Mucosa of gallbladder (tissue), 1 donor: ENCODE data around the gene DNMT3A. TPM values are rescaled to one million over a fixed set of nuclear protein-coding genes. Genes with fewer than 3 reads are reported as not detected.

Experiments
- DNase-seq: peaks from one replicate; pipeline ENCODE4 v3.0.0-alpha.2; 2020; ENCODE audit warnings: low spot score
- total RNA-seq: library from RNA; stranded (reverse); gene quantifications from one replicate; pipeline ENCODE4 v1.2.1, GENCODE V29; 2021
- donor health status: DM: no; HTN: no; CAD: no.

Gene DNMT3A
- total RNA-seq, 1 donor from 2014 or later: 51.2 TPM

DNA sequence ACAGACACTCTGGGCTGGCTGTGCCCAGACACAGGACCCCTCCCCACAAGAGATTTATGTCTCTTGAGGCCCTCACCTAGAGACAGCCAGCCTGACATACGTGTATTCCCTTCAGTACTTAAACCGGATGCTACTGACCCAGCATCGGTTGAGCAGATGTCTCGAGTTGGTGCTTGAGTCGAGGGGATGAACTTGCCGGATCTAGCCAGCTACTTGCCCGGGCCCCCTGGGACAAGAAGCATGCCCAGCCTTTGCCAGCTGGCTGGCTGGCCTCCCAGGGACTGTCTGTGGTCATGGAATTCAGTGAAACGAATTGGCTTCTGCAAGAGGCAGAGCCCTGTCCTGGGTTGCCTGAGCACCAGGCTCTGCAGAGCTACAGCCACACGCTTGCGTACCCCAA lies 36.0 kb downstream of the DNMT3A start:
- DNase-seq: peak; percentile 48

DNA sequence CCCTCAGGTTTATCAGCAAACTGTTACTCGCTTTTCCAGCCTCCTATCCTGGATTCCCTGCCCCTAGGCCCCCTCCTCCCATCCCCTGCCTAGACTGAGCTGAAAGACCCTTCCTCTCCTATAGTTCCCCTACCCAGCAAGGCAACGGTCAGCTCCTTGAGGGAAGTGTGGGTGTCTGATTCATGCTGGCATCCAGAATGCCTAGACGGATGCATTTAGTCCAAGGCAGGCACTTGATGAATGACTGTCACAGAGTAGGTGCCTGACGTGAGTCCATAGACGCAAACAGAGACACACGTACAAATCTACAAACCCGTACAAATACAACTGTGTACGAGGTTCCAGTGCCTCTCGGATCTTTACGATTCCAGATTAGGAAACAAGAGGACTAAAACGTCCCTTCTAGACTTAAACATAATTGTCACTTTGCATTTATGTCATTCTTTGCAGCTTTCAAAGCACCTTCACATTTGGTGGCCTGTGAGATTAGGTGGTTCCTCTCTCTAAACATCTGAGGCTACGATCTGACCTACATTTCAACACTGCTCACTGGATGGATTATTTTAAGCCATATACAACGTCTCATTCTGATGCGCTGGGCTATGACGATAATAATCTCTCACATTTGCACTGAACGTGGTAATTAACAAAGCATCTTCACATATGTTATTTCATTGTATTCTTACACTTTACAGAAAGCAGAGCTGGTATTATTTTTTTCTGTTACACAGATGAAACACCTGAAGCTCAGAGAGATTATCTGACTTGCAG lies 36.7 kb downstream of the DNMT3A start:
- no peak for DNase-seq

DNA sequence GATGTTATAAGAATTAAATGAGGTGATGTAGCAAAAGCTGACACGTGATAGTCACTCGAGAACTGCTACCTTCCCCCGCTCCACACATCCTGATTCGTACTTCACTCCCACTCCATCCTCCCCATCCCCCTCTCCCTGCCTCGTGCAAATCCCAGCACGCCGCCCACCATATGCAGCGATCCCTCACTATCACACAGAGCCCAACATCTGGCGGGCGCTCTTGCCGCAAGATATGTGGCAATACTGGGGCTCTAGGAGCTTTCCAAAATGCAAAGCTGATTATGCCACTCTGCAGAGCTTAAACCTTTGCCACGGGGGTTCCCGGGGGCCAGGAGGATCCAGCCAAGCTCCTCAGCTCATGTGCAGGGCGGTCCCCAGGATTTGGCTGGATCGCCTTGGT lies 37.4 kb downstream of the DNMT3A start:
- DNase-seq: no peak

DNA sequence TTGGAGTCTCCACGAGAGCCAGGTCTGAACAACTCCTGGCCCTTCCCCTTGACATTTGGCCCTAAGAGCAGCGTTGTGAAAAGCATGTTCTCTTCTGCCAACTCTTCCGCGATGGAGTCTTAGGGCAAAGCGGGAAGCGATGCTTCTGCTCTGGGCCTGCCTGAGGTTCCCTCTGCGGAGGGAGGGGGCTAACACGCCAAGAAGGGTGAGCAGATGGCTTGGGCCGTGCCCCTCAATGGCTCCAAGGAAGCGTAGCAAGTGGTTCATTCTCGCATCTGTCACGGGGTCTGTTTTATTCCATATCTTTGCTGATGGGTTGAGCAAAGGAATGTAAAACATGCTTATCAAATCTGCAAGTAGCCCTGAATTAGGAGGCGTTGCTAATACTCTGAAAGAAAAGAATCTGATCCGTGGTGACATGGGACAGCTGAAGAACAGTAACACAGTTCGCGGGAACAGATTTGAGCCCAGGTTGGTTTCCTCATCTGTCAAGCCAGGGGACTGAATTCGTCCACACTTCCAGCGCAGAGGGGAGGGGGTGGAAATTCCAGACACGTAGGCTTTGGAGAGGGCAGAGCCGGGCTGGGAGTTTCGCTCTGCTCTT lies 38.0 kb downstream of the DNMT3A start:
- no peak for DNase-seq

DNA sequence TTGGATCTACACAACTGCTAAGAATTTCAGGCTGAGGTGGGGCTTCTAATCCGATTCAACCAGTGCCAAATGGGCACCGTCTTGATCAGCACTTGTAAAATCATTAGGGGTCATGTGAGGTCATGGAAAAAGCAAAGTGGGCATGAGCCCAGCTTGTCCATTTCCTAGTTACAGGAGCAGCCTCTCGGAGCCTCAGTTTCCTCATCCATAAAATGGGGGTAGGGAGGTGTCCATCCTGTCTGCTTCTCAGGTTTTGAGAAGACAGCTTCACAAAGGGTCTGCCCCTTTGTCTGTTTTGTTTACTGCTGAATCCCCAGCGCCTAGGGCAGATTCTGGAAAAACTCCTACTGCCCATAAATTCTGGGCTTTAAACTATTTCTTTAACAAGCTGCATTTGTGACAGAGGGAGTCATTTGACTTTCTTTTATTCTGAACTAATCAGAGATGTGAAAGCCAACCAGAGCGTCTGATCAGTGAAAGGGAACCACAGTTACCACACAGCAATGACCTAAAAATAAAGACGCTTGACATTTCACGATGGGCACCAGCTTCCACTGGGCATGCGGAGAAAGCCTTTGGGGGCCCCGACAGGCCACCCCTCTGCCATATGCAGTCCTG lies 38.9 kb downstream of the DNMT3A start:
- no peak for DNase-seq

DNA sequence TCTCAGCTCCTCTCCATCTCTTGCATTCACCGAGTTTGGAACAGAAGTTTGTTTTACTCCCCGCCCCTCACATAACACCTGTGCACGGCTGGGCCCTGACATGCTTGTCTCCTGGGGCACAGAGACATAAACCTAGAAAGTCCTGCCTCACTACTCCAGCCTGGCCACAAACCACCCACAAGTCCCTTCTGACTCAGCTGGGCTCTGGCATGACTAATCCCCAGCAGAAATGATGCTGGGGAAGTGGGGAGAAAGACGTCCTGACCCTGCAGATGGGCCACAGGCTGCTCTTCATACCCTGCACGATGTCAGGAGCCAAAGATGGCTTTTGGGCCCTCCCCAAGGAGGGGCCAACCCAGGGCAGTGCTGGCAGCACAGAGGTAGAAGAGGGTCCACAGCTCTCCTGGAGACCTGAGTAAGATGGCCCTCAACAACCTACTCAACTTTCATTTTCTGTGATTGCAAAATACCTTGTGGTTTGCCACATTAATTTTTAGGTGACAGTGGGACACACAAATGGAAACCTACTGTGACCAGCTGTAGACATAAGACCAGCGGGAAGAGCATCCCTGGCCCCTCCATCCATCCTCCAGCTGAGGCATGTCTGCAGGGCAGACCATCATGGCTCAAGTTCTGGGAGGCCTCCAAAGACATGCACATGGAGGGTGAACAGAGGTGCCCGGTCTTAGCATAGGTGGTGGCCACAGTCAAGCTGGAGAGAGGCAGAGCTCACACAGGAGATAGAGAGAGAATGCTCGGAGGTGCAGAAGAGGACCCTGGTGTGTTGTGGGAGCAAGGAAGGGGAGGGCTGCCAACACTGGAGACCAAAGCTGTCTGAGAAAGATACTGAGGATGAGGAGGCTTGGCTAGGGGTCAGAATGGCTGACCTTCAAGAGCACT lies 40.0 kb downstream of the DNMT3A start:
- DNase-seq: no peak

DNA sequence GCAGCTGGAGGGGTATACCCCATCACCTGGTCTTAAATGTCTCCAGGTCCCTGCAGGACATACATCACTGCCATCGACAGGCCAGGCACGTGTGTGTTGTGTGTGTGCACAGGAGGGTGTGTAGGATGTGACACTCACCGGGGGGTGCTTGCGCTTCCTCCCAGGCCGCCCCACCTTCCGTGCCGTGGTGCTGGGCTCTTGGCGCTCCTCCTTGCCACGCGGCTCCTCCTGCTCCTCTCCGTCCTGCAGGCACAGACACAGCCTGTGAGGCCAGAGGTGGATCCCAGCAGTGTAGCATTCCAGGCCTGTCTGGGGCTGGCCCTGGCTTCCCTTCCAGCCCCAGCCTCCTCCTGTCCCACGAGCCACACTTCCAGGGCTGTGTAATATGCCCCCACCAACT lies 41.7 kb downstream of the DNMT3A start:
- DNase-seq: no peak

DNA sequence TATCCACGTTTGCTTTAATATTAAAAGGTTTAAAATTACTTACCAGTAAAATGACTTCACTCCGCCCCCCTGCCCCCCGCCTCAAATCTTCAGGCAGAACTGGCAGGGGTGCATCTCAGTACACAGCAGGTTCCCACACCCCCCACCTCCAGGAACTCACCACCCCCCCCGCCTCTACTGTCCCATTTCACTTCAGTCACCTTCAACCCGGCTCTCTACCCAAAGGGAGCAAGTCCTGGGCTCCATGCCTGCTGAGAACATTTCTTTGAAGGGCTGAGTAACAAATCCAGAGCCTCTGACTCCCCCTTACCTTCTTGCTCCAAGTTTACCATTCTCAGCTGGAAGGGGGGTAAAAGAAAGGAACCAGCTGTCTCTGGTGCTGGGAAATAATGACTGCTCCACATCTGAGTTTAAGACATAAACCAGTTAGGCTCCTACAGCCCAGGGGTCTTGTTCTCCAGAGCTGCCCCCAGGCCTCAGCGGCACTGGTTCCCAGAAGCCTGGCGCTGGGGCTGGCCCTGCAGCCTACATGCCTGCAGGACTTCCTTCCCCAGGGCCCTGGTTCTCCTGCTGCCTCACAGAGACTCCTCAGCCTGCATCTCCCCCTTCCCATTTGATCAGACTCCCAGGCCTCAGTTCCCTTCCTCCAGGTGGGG lies 42.8 kb downstream of the DNMT3A start:
- DNase-seq: no peak

DNA sequence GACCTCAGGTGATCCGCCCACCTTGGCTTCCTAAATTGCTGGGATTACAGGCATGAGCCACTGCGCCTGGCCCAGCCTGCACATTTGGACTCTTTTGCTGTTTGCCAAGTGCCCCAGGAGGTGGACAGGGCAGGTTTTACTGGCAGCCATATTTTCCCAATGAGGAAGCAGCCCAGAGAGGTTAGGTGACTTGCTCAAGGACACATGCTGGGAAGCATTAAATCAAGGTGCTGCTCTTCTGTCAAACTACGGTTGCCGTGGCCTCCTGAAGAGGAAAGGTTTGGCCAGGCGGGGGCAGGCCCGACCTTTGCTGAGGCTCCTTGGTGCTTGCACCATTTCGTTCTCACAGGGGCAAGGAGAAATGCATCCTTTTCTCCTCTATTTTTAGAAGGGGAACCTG lies 44.0 kb downstream of the DNMT3A start:
- no peak for DNase-seq

DNA sequence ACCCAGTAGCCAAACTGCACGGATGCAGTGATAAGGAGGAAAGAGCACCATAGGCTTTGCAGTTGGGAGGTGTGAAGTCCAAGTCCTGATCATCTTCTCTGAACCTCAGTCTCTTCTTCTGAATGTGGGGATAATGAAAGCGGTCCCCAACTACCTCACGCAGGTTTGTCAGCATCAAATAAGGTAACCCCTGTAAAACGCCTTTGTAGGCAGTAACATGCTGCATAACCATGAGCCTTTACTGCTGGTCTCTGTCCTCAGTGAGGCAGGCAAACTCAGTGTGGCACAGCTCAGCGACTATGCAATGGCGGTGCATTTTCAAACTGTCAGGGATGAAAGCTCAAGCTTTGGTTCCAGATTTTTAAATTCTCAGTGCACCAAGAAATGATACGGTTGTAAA lies 46.1 kb downstream of the DNMT3A start:
- no peak for DNase-seq

DNA sequence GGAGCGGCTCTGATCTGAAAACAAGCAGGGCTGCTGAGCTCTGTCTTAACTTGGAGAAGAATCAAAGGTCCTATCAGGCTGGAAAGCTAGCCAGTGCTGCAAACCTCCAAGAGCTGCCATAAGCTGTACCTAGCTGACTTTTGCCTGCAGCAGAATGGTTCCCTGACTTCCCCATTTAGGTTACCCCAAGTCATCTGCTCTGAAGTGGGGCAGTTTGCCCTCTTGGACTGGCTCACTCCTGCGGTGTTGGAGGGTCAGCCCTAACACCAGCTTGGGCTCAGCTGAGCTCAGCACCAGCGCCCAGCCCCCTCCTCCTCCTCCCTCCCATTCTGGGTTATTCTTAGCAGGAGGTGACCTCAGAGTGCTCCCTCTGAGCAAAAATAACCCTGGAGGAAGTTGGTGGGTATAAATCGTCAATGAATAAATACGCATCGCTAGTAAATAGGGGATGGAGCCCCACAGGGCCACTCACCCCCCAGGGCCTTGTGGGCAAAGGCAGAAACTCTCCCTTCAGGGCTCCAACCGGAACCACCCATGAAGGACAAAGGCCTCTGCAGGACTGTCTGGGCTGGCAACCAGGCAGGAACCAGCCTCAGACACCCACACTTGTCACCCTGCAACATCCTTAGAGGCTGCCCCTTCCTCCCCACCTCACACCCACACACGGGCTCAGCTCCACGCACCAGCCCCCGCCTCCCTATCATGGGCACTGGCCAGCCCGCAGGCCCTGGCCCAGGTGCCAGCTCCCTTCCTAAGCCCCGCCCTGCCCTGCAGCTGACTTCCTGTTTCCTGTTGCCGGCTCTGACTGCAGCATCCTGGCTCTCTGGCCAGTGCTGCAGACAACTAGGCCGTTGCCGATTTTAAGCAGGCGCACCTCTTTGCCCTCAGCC lies 46.9 kb downstream of the DNMT3A start:
- DNase-seq: peak; percentile 73

DNA sequence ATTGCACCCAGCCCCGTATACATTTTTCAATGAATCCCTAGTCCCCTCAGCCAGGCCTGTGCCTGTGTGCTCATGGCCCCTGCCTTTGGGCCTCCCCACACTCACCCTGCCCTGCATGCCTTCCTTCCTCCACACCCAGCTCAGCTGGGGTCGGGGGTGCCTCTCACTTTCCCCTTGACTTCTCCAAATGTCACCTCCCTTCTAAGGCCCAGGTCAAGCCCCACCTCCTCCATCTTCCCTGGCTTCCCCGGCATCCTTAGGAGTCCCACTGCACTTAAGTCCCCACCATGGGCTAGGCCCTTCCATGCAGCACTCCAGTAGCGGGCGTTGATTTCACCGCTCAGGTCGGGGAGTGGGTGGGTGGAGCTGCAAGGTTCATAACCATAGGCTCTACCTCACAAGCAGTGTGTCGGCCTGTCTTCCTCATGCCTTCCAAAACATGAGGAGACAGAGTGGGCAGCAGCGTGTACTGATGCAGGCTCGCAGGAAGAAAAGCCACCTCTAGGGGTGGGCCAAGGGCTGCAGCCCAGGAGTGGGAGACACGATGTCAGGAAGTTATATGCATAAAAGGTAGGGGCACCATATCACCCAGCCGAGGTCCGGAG lies 47.7 kb downstream of the DNMT3A start:
- DNase-seq: no peak

DNA sequence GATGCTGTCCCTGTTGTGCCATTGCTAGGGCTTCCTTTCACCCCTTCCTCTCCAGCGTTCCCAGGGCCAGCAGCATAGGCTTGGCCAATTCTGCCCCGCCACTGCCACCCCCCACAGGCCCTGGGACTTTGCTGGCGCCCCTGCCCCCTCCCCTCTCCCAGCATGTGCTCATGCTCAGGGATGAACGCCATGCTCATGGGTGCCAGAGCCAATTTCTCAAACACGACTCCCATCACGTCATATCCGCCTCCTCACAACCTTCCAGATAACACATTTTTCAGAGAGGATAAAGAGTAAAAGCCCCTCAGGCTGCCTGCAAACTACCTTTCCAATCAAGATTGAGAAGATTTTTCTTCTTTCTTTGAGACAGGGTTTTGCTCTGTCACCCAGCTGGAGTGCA lies 48.6 kb downstream of the DNMT3A start:
- DNase-seq: no peak

DNA sequence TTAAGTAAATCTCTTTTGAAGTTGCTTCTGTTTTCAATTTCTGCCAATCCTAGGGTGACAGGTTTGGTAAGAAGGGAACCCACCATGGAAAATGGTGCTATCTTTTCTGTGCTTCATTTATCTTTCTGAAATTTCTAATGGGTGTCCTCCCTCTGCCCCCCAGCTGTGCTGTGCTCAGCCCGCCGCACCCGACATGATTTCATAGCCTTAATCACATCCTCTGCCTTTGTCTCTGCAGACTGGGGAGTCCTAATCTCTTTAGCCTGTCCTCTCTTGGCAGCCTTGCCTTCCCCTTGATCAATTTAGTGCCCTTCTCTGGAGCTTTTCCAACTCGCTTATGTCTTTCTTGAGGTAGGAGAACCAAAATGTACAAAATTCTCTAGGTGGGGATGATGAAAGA lies 49.3 kb downstream of the DNMT3A start:
- DNase-seq: no peak

DNA sequence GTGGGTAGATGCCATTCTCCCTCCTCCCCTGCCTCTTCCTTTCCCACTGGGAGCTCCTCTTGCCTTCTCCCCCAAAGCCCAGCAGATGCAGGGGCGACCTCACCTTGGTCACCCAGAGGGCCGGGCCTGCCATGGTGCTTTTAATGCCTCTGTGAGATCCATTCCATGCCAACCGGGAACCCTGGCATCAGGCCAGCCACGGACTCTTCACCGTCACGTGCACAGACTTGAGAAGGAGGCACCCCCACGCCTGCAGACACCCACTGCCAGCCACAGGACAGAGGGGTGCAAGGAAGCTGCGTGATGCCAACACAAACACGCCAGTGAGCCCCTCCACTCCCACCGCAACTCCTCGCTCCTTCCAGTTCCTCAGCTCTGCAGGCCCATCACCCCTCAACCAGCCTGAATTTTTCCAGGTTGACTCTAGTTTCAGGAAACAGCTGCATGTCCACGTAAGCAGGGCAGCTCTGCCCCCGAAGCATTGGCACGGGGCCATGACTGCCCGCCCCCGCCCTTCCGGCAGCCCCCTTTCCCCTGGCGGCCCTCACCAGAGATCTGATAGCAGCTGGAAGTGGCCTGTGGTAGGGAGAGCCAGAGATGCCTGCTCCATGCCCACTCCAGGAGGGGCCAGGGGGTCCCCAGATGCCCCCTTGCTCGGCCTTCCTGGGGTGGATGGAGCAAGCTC lies 50.8 kb downstream of the DNMT3A start:
- no peak for DNase-seq

DNA sequence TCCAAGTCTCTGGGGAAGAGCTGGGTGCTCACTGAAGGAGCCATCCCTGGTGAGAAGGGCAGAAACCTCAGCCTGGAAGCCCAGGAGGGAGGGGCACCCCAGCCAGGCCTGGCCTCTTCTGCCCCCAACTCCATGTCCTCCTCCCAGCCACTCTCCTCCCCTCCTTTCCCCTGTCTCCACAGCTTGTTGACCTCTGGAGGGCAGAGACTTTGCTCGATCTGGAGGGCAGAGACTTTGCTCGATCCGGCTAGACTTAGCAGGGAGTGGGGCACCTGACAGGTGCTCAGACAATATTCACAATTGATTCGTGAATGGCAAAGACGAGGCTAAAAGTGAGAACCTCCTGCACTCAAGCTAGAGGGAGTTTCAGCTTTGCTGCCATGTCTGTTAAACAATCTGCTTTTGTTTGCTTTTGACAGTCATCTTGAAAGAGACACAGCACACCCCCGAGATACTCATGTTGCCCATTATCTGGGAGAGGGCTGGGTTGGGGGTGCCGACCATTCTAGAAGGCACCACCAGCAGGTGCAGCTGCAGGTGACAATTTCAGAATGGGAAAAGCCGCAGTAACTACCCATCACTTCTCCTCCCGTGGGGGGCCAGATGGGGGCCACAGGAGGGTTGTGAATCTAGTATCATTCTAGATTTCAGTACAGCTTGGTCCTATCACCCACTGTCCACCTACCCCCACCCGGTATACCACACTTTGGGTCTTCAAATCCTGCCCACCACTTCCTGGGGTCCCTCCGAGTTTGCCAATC lies 54.8 kb downstream of the DNMT3A start:
- DNase-seq: no peak

DNA sequence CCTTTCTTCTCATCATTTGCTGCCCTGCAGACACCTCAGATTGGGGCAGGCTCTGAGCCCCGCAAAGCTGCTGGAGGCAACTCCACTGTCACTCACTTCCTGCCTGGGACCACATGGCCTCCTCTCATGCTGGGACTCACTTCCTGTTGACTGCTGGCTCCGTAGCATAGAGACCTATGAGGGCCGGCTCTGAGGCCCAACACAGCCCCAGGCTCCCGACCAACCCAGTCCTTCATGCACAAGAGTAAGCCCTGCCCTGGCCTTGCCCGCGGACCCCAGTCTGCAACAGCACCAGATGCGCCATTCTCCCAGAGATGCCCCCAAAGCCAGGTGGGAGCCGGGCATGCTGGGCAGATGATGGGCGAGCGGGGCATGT lies 55.7 kb downstream of the DNMT3A start:
- peak; percentile 54 for DNase-seq

DNA sequence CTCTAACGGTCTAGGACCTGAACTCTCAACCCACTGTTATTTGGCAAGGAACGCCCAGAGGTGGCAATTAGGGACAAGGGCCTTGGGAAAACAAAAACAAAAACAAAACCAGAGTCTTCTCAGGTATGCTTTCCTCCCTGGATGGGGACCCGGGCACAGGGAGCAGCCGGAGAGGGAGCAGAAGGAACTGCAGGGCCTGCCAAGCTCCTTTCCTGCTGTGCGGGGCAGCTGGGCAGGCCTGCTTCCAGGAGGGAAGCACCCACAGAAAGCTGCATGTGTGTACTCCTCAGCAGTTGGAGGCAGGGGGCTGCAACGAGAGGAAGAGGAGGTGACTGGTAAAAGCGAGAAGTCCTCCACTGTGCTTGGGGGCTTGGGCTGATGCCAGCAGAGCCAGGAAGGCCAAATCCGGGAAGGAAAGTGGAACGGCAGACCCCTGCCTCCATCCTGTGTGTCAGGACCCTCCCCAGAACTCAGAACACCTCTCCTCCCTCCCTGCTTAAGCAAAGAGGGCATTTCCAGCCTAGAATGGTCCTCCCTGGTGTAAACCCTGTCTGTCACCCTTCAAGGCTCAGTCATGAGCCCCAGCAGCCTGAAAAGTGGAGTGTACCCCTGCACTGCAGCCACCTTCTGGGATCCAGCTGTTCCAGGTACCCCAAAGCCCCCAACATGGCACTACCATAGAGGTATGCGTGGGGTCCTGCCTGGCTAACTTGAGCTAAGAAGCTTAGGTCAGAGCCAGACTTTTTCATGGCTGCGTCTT lies 56.3 kb downstream of the DNMT3A start:
- DNase-seq: no peak
